NOMO-1 treated with DMSO at 0.1 percent for 48 hours (cell line): ENCODE results near the gene ID4.

Experiments used
- DNase-seq: peaks from one replicate; lab custom pipeline; 2025; ENCODE audit not compliant: unreplicated experiment; lab: John Stamatoyannopoulos, UW

The ID4 gene

GRCh38 chr6:19857139-19857538 lies 20.0 kb downstream of the ID4 start:
- DNase-seq = no peak

GRCh38 chr6:19857703-19858102 lies 20.5 kb downstream of the ID4 start:
- DNase-seq = no peak

- no peak for DNase-seq
Measured at GRCh38 chr6:19860235-19860877, 23.2 kb downstream of the ID4 start.

- DNase-seq = no peak
Measured at GRCh38 chr6:19864285-19864684, 27.1 kb downstream of the ID4 start.

- DNase-seq = no peak
Measured at GRCh38 chr6:19865178-19865577, 28.0 kb downstream of the ID4 start.

- no peak for DNase-seq
Measured at GRCh38 chr6:19866173-19866984, 29.2 kb downstream of the ID4 start.

GRCh38 chr6:19866985-19867627 lies 29.9 kb downstream of the ID4 start:
- no peak for DNase-seq

GRCh38 chr6:19869464-19869863 lies 32.3 kb downstream of the ID4 start:
- DNase-seq = no peak

GRCh38 chr6:19870322-19870721 lies 33.2 kb downstream of the ID4 start:
- DNase-seq = no peak

- DNase-seq = no peak
Measured at GRCh38 chr6:19873031-19873430, 35.9 kb downstream of the ID4 start.

GRCh38 chr6:19876672-19877071 lies 39.5 kb downstream of the ID4 start:
- DNase-seq = no peak

- no peak for DNase-seq
Measured at GRCh38 chr6:19879663-19880062, 42.5 kb downstream of the ID4 start.

- DNase-seq = no peak
Measured at GRCh38 chr6:19880066-19880465, 42.9 kb downstream of the ID4 start.

- no peak for DNase-seq
Measured at GRCh38 chr6:19891451-19891850, 54.3 kb downstream of the ID4 start.
